Ishikawa (cell line): ENCODE results near the gene EYS.
A peak's percentile ranks its signal among the peaks of the same experiment; 100 is the strongest.

Source experiments
- CEBPB ChIP-seq: IDR thresholded peaks from 2 replicates; pipeline ENCODE4 v1.6.1; 2012
- CREB1 ChIP-seq: IDR thresholded peaks from 2 replicates; pipeline ENCODE4 v1.6.1; 2012; ENCODE audit warnings: low read depth
- EGR1 ChIP-seq: IDR thresholded peaks from 2 replicates; pipeline ENCODE4 v1.6.1; 2012
- EP300 ChIP-seq: IDR thresholded peaks from 2 replicates; pipeline ENCODE4 v1.6.1; 2012; ENCODE audit warnings: borderline replicate concordance
- FOXM1 ChIP-seq: IDR thresholded peaks from 2 replicates; pipeline ENCODE4 v1.6.1; 2012; ENCODE audit warnings: low read depth, borderline replicate concordance
- NFIC ChIP-seq: IDR thresholded peaks from 2 replicates; pipeline ENCODE4 v1.6.1; 2012
- RAD21 ChIP-seq: IDR thresholded peaks from 2 replicates; pipeline ENCODE4 v1.6.1; 2012; ENCODE audit warnings: low read depth
- TAF1 ChIP-seq: IDR thresholded peaks from 2 replicates; pipeline ENCODE4 v1.6.1; 2012; ENCODE audit warnings: low read depth, mild to moderate bottlenecking
- TCF12 ChIP-seq: IDR thresholded peaks from 2 replicates; pipeline ENCODE4 v1.6.1; 2012; ENCODE audit warnings: low read depth
- TEAD4 ChIP-seq: IDR thresholded peaks from 2 replicates; pipeline ENCODE4 v1.6.1; 2012
- YY1 ChIP-seq: IDR thresholded peaks from 2 replicates; pipeline ENCODE4 v1.6.1; 2012; ENCODE audit warnings: low read depth
- ZBTB7A ChIP-seq: IDR thresholded peaks from 2 replicates; pipeline ENCODE4 v1.6.1; 2012; ENCODE audit warnings: low read depth
- TF ChIP-seq, protein P1 (sequence below): IDR thresholded peaks from 2 replicates; pipeline ENCODE4 v1.6.1; 2012
- TF ChIP-seq, protein P2 (sequence below): IDR thresholded peaks from 2 replicates; pipeline ENCODE4 v1.6.1; 2012
- TF ChIP-seq, protein P3 (sequence below): IDR thresholded peaks from 2 replicates; pipeline ENCODE4 v1.6.1; 2012; ENCODE audit warnings: low read depth, mild to moderate bottlenecking

EYS gene

GRCh38 chr6:64477391-64477790 is 1229.6 kb downstream of the EYS start:
- TF ChIP-seq NFIC: no peak
- TF ChIP-seq, protein P1, sequence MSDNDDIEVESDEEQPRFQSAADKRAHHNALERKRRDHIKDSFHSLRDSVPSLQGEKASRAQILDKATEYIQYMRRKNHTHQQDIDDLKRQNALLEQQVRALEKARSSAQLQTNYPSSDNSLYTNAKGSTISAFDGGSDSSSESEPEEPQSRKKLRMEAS: no peak
- no peak for TF ChIP-seq TCF12
- TF ChIP-seq TAF1: no peak
- TF ChIP-seq EP300: no peak
- no peak for TF ChIP-seq RAD21
- TF ChIP-seq, protein P2, sequence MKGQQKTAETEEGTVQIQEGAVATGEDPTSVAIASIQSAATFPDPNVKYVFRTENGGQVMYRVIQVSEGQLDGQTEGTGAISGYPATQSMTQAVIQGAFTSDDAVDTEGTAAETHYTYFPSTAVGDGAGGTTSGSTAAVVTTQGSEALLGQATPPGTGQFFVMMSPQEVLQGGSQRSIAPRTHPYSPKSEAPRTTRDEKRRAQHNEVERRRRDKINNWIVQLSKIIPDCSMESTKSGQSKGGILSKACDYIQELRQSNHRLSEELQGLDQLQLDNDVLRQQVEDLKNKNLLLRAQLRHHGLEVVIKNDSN: no peak
- TF ChIP-seq ZBTB7A: no peak
- TF ChIP-seq CEBPB: no peak
- TF ChIP-seq FOXM1: no peak
- TF ChIP-seq CREB1: no peak
- TF ChIP-seq, protein P3, sequence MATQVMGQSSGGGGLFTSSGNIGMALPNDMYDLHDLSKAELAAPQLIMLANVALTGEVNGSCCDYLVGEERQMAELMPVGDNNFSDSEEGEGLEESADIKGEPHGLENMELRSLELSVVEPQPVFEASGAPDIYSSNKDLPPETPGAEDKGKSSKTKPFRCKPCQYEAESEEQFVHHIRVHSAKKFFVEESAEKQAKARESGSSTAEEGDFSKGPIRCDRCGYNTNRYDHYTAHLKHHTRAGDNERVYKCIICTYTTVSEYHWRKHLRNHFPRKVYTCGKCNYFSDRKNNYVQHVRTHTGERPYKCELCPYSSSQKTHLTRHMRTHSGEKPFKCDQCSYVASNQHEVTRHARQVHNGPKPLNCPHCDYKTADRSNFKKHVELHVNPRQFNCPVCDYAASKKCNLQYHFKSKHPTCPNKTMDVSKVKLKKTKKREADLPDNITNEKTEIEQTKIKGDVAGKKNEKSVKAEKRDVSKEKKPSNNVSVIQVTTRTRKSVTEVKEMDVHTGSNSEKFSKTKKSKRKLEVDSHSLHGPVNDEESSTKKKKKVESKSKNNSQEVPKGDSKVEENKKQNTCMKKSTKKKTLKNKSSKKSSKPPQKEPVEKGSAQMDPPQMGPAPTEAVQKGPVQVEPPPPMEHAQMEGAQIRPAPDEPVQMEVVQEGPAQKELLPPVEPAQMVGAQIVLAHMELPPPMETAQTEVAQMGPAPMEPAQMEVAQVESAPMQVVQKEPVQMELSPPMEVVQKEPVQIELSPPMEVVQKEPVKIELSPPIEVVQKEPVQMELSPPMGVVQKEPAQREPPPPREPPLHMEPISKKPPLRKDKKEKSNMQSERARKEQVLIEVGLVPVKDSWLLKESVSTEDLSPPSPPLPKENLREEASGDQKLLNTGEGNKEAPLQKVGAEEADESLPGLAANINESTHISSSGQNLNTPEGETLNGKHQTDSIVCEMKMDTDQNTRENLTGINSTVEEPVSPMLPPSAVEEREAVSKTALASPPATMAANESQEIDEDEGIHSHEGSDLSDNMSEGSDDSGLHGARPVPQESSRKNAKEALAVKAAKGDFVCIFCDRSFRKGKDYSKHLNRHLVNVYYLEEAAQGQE: no peak
- no peak for TF ChIP-seq TEAD4
- no peak for TF ChIP-seq EGR1
- TF ChIP-seq YY1: no peak

DNA sequence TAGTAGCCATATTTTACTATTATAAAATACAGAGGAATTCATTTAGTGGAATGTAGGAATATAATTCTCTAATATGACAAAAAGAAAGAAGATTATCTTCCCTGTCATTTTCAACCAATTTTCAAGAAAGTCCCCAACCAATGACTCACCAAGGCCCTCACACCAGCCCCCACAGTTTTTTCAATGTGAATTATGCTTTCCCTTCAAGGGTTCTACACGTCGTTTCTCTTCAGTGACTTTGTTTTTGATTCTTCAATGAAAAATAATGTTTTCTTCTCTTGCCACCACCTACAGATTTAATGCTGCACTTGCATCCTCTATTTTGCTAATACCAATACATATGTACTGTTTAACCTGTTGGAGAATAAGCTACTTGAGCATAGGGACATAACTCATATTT is 1230.1 kb downstream of the EYS start:
- TF ChIP-seq, protein P3: no peak
- TF ChIP-seq ZBTB7A (no peak), CEBPB (no peak), EGR1 (no peak), TCF12 (no peak), EP300 (no peak), TEAD4 (no peak), TAF1 (no peak), YY1 (no peak), NFIC (no peak), FOXM1 (no peak), CREB1 (no peak)
- TF ChIP-seq, protein P1: no peak
- TF ChIP-seq, protein P2: no peak

GRCh38 chr6:64469405-64469804 is 1237.6 kb downstream of the EYS start:
- peak; percentile 16; the same call in 1 of the 2 replicates for TF ChIP-seq RAD21

- TF ChIP-seq YY1: no peak
- TF ChIP-seq, protein P3: no peak
- TF ChIP-seq EGR1: no peak
- no peak for TF ChIP-seq CREB1
- no peak for TF ChIP-seq TAF1
- TF ChIP-seq NFIC: no peak
These were observed 1239.4 kb downstream of the EYS start for GRCh38 chr6:64467656-64468055.

GRCh38 chr6:64459411-64459944 is 1247.5 kb downstream of the EYS start:
- TF ChIP-seq TAF1: no peak
- TF ChIP-seq CEBPB: no peak
- TF ChIP-seq, protein P3: no peak
- TF ChIP-seq FOXM1: no peak
- TF ChIP-seq, protein P2: no peak
- TF ChIP-seq EGR1: no peak
- TF ChIP-seq, protein P1: no peak
- no peak for TF ChIP-seq ZBTB7A
- no peak for TF ChIP-seq CREB1
